Measurements from ENCODE around the gene SH3RF2. TPM values are rescaled to one million over a fixed set of nuclear protein-coding genes. Genes with fewer than 3 reads are reported as not detected.

The SH3RF2 gene
- total RNA-seq, 1 donor from 2014 or later = 0.36 TPM

- no peak overlapping the region for H3K4me2 ChIP-seq
- no peaks in the 10 kb centered on the region for H3K9me3 Mint-ChIP-seq
- peaks cover 7% of the 10 kb centered on the region for H3F3A ChIP-seq (ENCODE audit: low read depth)
- H4K20me1 ChIP-seq (ENCODE audit: low read depth) = no peaks in the 10 kb centered on the region
- no peaks in the 10 kb centered on the region for H3K27me3 ChIP-seq
- H3K4me1 ChIP-seq = peaks cover 32% of the 10 kb centered on the region
- H3K27ac ChIP-seq = no peak overlapping the region
- H3K36me3 ChIP-seq = no peaks in the 10 kb centered on the region
- no peak overlapping the region for H2AFZ ChIP-seq (replicated peaks)
- DNase-seq (ENCODE audit: low spot score) = no peak
- peaks cover 34% of the 10 kb centered on the region for H3K4me1 Mint-ChIP-seq
- H3K27me3 Mint-ChIP-seq (ENCODE audit: insufficient read depth, low read depth) = no peaks in the 10 kb centered on the region
- H3K36me3 Mint-ChIP-seq = no peaks in the 10 kb centered on the region
- TF ChIP-seq CTCF (IDR thresholded peaks at IDR 0.05) (no peak), EZH2phosphoT487 (IDR thresholded peaks at IDR 0.05) (no peak), EZH2 (IDR thresholded peaks at IDR 0.05) (no peak)
- no peaks in the 10 kb centered on the region for H3K9me3 ChIP-seq (ENCODE audit: low read depth)
- H3K4me3 ChIP-seq = no peak overlapping the region
- no peak overlapping the region for H3K9ac ChIP-seq
- H3K79me2 ChIP-seq (ENCODE audit: low read depth) = no peaks in the 10 kb centered on the region
- no peak overlapping the region for H3K4me3 Mint-ChIP-seq
- no peak overlapping the region for H3K27ac Mint-ChIP-seq
These were observed 5.2 kb downstream of the SH3RF2 start for GRCh38 chr5:145941448-145942130.

DNA sequence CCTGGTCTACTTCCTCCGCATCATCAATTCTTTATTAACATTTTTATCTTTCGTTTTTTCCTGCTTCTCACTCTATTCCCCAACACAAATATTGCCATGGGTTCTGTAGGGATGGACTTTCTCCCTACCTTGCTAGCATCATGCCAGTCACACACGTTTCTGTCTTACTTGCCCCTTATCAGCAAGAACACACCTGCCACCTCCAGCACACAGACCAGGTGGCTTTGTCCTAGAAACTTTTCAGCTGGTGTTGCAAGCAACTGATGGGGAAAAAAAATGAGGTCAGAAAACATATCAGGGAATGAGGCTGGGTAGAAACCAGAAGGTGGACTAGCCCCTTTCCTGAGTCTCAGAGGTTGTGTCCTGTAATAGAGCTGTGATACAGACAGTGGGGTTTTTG, 5.8 kb downstream of the SH3RF2 start:
- no peak for DNase-seq (ENCODE audit: low spot score)
- Histone ChIP-seq H2AFZ (replicated peaks) (no peak overlapping the region), H4K20me1 (ENCODE audit: low read depth) (no peaks in the 10 kb centered on the region), H3K79me2 (ENCODE audit: low read depth) (no peaks in the 10 kb centered on the region), H3K4me3 (no peak overlapping the region), H3K36me3 (no peaks in the 10 kb centered on the region), H3F3A (ENCODE audit: low read depth) (peaks cover 1% of the 10 kb centered on the region), H3K9ac (no peak overlapping the region), H3K9me3 (ENCODE audit: low read depth) (no peaks in the 10 kb centered on the region), H3K4me1 (peaks cover 26% of the 10 kb centered on the region), H3K27ac (no peak overlapping the region), H3K4me2 (no peak overlapping the region), H3K27me3 (no peaks in the 10 kb centered on the region)
- Mint-ChIP-seq H3K9me3 (no peaks in the 10 kb centered on the region), H3K27me3 (ENCODE audit: insufficient read depth, low read depth) (no peaks in the 10 kb centered on the region), H3K4me1 (peaks cover 28% of the 10 kb centered on the region), H3K4me3 (no peak overlapping the region), H3K36me3 (no peaks in the 10 kb centered on the region), H3K27ac (no peak overlapping the region)
- TF ChIP-seq EZH2phosphoT487 (IDR thresholded peaks at IDR 0.05) (no peak), EZH2 (IDR thresholded peaks at IDR 0.05) (no peak), CTCF (IDR thresholded peaks at IDR 0.05) (no peak)

DNA sequence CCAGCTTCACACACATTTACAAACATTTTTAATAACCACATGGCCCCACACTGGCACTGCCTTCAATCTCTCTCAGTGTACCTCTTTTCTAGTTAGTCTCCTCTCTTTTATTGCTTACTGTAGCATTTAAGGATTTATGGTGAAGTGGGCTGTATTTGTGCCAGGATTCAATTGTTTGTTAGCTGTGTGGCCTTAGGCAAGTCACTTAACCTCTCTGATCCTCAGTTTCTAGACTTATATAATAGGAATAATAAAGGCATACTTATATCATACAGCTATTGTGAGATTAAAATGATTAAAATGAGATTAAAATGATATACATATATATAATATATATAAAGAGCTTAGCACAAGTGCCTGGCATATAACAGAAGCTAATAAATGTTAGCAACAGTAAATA, 6.4 kb downstream of the SH3RF2 start:
- Histone ChIP-seq H3K27me3 (no peaks in the 10 kb centered on the region), H3K9ac (no peak overlapping the region), H3F3A (ENCODE audit: low read depth) (no peaks in the 10 kb centered on the region), H3K4me1 (peaks cover 20% of the 10 kb centered on the region), H3K4me3 (no peak overlapping the region), H3K9me3 (ENCODE audit: low read depth) (no peaks in the 10 kb centered on the region), H3K36me3 (no peaks in the 10 kb centered on the region), H3K27ac (no peak overlapping the region), H2AFZ (replicated peaks) (no peak overlapping the region), H3K4me2 (no peak overlapping the region), H3K79me2 (ENCODE audit: low read depth) (no peaks in the 10 kb centered on the region), H4K20me1 (ENCODE audit: low read depth) (no peaks in the 10 kb centered on the region)
- no peak for TF ChIP-seq EZH2 (IDR thresholded peaks at IDR 0.05)
- TF ChIP-seq EZH2phosphoT487 (IDR thresholded peaks at IDR 0.05) = no peak
- TF ChIP-seq CTCF (IDR thresholded peaks at IDR 0.05) = no peak
- H3K36me3 Mint-ChIP-seq = no peaks in the 10 kb centered on the region
- peaks cover 23% of the 10 kb centered on the region for H3K4me1 Mint-ChIP-seq
- no peak overlapping the region for H3K27ac Mint-ChIP-seq
- DNase-seq (ENCODE audit: low spot score) = no peak
- no peaks in the 10 kb centered on the region for H3K9me3 Mint-ChIP-seq
- H3K4me3 Mint-ChIP-seq = no peak overlapping the region
- no peaks in the 10 kb centered on the region for H3K27me3 Mint-ChIP-seq (ENCODE audit: insufficient read depth, low read depth)

Measured in neural progenitor cell (in vitro differentiated cells).